NCI-H146 (cell line): ENCODE results near the gene TP73.

Experiments
- DNase-seq: peaks from one replicate; lab custom pipeline; 2025; lab: John Stamatoyannopoulos, UW

TP73 gene

DNA sequence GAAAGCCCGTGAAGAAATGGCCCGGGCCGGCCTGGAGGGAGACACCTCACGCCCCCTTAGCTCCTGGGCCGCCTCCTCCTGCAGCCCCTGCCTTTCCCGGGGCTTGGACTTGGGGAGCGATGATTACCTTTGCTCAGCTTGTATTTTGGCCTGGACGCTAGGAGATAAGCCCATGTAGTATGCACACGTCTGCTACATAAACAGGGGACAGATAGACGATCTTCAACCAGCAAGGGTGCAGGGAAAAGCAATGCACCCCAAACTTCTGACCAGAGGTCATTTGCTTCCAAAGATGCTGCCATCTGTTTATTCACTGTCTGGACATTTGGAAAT is 936 bp downstream of the TP73 start:
- DNase-seq, result no peak

- DNase-seq, result no peak
These were observed 2.4 kb downstream of the TP73 start for GRCh38 chr1:3654549-3655281.

DNA sequence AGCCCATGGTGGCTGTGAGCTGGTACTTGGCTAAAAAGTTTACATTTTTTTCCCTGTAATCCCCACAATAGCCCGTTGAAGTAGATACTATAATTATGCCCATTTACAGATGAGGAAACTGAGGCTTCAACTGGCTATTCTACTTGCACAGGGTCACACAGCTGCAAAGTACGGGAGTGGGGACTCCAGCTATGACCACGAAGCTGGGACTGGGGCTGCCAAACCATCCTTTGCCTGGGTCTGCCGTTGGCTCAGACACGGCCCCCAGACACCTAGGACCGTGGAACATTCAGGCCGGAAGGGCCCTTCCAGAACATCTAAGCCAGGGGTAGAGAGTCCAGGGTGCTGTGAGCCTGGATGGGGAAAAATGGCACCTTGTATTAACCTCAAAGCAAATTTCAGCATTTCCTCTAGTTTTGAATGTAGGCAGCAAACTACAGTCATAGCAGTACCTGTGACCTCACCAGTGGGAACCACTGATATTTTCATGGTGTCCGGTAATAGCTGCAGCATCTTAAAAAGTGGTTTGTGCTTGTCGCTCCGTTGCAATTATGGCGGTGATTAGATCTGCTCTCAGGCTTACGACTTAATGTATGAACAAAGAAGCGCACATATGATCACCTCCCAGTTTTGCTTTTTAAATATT is 4.3 kb downstream of the TP73 start:
- DNase-seq, result no peak

DNA sequence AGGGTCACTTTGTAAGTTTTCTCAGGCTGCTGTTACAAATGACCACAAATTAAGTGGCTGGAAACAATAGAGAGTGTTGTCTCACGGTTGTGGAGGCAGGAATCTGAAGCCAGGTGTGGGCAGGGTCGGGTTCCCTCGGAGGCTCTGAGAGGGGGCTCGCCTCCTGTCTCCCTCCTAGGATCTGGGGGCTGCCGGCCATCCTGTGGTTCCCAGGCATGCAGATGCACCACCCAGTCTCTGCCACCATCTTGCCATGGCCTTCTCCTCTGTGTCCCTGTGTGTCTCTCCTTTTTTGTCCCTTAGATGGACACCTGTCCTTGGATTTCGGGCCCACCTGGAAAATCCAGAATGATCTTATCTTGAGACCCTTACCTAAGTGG is 4.8 kb downstream of the TP73 start:
- no peak for DNase-seq

GRCh38 chr1:3657578-3658230 is 5.4 kb downstream of the TP73 start:
- DNase-seq, result no peak

DNA sequence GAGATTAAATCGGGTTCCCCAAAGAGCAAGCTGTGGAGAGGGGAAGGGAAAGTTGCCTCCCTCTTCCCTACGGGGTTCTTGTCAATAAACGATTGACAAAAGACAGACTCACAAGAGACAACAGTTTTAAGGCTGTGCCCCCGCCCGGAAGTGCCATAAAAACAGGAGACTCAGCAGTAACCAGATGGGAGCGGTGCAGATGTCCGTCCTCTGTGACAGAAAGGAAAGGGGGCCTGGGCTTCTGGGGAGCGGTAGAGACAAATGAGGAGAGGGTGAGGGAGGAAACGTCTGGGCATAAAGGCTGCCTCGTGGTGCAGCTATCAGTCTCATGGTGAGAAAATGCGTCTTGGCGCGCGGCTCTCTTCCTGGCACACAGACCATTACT is 5.9 kb downstream of the TP73 start:
- DNase-seq, result no peak

DNA sequence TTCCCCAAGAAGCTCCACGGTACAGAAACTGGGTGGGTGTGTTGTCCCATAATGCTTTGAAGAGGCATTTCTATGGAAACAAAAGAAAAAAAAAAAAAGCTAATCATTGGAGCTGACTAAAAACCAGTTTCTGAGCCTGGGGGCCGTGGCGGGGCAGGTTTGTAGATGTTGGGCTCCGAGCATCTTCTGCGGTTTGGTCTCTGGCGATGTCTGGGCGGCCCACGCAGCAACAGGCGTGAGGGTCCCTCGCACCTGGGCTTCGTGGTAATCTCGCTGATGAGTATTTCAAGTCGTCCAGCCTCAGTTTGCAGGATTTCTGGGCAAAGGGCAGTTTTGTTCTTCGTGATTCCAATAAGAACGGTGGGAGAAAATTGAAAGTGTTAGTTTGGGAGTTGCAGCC is 6.8 kb downstream of the TP73 start:
- DNase-seq, result no peak

- DNase-seq, result no peak
These were observed 8.4 kb downstream of the TP73 start for GRCh38 chr1:3660704-3661103.

GRCh38 chr1:3661631-3662030 is 9.3 kb downstream of the TP73 start:
- DNase-seq, result no peak

- DNase-seq, result no peak
These were observed 9.9 kb downstream of the TP73 start for GRCh38 chr1:3662080-3662671.

DNA sequence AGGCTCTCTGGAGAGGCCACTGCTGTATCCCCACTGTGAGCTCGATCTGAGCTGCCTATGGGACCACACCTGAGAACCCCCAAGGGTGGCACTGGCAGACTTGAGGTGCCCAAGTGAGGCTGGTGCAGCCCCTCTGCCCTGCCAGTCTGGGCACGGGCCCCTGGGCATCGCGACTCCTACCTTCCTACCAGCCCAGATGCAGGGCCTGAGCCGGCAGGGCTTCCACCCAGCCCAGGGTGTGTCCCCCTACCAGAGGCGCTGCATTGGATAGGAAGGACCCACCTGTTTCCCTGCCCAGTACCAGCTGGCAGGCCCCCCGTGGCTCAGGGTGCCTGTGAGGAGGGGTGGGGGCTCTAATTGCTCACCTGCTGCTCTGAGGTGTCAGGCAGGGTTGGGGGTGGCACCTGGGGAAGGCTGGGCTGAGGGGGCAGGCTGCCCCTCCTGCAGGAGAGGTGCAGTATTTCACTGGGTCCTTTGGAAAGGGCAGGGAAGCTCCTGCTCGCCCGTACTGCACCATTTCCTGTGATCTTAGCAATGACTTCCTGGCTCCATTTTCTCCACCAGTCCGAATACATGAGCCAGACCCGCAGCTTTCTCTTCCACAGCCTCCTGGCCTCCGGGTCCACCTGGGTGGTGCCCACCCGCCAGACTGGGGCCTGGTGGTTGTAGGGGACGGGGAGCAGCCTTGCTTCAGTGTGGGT is 11.8 kb downstream of the TP73 start:
- peak; percentile 65 for DNase-seq

DNA sequence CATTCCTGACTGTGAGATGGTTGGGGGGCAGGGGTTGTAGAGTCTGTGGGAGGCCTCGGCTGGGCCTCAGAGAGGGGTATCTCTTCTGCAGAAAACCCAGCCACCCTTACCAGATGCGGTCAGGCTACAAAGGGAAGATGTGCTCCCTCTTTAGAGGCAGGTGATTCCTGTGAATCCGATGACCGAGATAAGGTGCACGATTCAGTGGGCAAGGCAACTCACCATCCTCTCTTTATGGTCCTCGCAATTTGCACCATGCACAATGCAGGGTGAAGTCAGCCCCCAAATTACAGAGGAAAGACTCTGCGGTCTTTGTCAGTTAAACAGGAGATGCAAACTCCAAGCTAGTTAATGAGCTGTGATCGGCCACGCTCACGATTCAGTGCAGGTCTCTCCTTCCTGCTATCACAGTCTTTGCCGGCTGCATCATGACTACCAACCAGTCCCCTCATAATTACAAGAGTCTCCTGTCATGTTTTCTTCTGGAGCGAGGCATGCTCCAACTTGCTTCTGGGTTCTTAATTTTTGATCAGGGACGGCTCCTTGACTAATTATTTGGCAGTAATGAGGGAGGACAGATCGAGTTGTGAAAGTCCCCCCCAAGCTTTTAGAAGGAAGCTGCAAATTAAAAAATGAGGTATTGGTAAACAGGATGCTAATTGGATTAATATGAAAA is 12.5 kb downstream of the TP73 start:
- DNase-seq, result no peak

DNA sequence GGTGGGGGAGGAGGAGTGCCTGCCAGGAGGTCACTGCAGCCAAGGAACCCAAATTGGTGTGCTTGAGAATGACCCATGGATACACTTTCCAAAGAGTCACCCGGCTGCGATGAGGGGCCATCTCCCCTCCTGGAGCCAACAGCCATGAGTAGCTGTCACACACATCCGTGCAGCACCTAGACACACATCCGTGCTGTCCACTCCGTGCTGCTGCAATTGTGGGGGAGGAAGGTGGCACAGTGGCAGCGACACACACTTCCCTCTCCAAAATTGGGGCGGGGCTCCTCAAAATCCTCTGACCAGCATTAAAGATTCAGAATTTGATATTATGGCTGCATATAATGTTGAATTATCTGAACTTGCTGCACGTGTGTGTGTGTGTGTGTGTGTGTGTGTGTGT is 15.8 kb downstream of the TP73 start:
- DNase-seq, result no peak

DNA sequence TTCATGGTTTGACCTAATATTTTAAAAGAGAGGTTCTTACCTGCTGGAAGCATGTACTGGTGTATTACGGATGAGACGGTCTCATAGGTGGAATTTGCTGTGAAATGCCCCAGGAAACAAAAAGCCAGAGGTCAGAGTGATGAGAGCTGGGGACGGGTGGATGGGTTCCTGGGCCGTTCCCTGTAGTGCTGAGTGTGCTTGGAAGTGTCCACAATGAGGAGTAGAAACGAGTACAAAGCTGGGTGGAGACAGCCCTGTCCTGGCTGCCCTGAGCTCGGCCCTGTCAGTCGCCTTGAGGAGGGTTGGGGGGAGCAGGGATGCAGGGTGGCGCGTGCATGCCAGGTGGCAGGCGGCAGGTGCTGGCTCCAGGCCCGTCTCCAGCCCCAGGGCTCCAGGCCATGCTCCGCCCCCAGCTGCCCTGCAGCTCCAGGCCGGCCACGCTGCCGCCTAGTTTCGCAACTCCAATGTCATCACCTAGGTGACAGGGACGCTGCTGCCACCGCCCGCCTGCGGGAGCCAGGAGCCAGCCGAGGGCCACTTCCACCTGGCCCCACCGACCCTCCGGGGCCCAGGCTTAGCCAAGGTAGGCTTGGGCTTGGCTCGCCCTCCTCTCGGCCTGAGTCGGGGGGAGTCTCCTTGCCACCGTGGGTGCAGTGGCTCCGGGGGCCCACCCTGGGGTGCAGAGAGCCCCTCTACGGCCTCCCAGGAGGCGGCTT is 16.4 kb downstream of the TP73 start:
- DNase-seq, result peak; percentile 92

- DNase-seq, result no peak
These were observed 17.1 kb downstream of the TP73 start for GRCh38 chr1:3669421-3669821.

- no peak for DNase-seq
These were observed 17.7 kb downstream of the TP73 start for GRCh38 chr1:3669971-3670431.

DNA sequence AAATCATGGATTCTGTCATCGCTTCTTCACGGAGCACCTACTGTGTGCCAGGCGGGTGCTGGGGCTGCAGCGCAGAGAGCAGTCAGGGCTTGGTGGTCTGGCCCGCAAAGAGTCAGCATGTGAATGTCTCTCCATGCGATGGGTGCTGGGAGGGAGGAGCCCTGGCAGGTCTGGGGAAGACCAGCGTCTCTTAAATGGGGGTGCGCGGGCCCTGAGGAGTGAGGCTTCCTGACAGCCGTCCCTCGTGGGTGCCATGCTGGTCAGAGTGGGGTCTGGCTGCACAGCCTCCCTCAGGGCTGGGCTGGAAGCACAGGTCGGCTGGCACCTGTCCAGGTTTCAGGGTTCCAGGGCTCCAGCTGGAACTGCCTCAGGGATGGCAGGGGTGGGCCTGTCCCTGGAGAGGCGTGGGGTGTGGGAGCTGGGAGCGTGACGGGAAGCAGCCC is 18.5 kb downstream of the TP73 start:
- no peak for DNase-seq

DNA sequence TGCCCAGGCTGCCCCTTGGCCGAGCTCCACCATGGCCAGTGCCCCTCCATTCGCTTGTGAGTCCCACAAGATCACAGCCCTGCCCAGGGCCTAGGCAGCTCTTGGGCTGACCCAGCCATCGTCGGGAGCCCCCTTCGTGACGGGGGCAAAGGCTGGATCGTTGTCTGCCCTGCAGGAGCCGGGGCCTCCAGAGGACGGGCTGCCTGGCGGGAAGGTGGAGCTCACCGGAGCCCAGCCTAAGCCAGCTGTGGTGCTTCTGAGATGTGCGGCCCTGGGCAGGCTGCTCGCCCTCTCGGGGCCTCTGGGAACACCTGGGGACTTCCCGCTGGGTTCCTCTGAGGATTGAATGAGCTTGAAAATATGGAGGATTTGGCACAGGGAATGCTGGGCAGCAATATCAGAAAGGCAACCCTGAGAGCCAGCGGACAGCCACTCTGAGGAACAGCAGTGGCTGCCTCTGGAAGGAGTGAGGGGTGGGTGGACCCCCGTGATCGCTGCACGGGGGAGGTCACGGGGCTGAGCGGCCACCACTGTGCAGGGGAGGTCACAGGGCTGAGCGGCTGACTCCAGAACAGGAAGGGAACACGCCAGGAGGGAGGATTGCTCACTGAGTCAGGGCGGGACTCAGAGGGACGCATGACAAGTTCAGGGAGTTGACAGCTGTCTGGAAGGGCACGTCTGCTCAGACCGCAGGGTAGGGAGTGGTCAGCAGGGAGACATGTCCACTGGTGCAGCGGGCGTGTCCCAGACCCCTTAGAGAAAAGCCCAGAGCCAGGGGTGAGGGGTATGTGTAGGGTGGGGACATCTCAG is 19.3 kb downstream of the TP73 start:
- DNase-seq, result peak; percentile 10

DNA sequence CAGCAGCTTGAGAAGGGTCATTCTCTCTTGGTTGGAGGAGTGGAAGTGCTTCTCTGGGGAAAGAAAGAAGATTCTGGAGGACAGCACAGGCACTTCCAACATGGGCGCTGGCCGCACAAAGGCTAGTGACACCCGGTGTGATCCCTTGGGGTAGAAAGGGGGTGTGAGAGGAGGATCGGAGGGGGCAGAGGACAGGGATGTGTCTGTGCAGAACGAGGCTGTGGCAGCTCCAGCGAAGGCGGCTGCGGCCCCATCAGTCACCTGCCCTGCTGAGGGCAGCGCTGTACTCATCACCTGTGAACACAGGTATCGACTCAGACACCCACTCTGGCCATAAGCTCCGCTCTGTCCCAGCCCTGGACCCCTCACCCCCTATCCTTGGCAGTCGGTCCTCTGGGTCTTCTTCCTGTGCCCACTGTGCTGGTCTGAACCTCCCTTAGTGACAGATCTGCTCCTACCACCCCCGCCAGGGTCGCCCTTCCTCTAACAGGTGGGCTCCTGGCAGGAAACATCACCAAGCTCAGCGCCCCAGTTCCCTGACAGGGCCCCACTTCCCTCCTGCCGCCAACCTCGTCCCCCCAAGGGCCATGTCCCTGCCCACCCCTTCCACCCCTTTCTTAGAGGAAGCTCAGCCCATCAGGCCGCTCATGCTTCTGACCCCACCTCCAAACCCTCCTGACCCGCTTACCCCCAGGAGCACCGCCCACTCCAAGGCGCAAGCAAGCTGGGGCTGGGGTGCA is 20.1 kb downstream of the TP73 start:
- DNase-seq, result no peak

DNA sequence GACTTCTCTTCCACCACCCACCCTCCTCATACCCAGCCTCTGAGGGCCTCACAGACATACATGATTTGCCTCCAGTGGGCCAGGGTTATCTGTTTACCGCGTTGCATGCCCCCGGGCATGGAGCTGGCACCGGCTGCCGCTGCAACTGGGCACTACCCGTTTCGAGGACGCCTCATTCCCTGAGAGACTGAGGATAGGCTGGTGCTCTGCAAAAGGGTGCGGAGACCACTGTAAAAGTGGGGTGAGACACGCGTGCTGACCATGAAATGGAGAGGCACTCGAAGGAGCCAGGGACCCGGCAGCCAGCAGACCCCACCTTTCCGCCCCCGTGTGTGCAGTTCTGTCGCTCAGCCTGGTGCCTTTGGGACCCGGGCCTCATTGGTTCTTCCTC is 20.6 kb downstream of the TP73 start:
- no peak for DNase-seq
